ENCODE measurements around the gene CAMP.

GRCh38 chr3:48245136-48245535 is 21.8 kb downstream of the CAMP start:
- no peak for TF ChIP-seq CTCF (conservative IDR thresholded peaks at IDR 0.05)
- TF ChIP-seq ZFX (IDR thresholded peaks at IDR 0.05) = no peak
